T-cell (primary cell): ENCODE data around the gene MDM4. TPM values are rescaled to one million over a fixed set of nuclear protein-coding genes. Genes with fewer than 3 reads are reported as not detected.
"Not testable (repeated sequence)": the region's sequence is repeated elsewhere in the genome, so short reads cannot be mapped to it uniquely, and the experiment has no call there.

ENCODE experiments used
- ATAC-seq, 4 experiments: fragments of 200-7000 bp in 3 of 4; fragments of 150-1000 bp in 1 of 4; cut with Tn5 transposase; replicated peaks in 1 of 4; 1 replicate in 3 of 4; 2 replicates in 1 of 4; pipeline ENCODE4 v1.10.0; 2021; ENCODE audit warnings: moderate library complexity in 3 of 4, mild to moderate bottlenecking in 2 of 4, moderate number of reproducible peaks in 1 of 4
- CTCF ChIA-PET, 2 donors: fragments of 300-600 bp; sonication (Branson Sonifier 250); formaldehyde crosslinking; loops; one replicate each; lab custom pipeline; 2022; ENCODE audit warnings: antibody characterized with exemption in 2 of 2; lab: Charles Lee
- POLR2A ChIA-PET, 2 donors: fragments of 300-600 bp; sonication (Branson Sonifier 250); formaldehyde crosslinking; loops; one replicate each; lab custom pipeline; 2022; ENCODE audit warnings: antibody characterized with exemption in 2 of 2; lab: Charles Lee
- DNase-seq, 35 experiments: peaks; one replicate each; pipeline versions ENCODE4 v3.0.0 to v3.0.0-alpha.2; 2013 to 2023
- H3K27ac ChIP-seq: one replicate; pipeline ENCODE4 v1.5.1; 2013; ENCODE audit warnings: low read length
- H3K27me3 ChIP-seq, 2 experiments: replicated peaks in 1 of 2; 1 replicate in 1 of 2; 2 replicates in 1 of 2; pipeline versions ENCODE4 v1.6.1 to v1.7.0; 2013; ENCODE audit warnings: low read length in 1 of 2, mixed read lengths in 1 of 2; ENCODE audit not compliant: control insufficient read depth in 2 of 2, insufficient read depth in 2 of 2; ENCODE audit errors: extremely low read depth in 1 of 2
- H3K36me3 ChIP-seq, 2 donors: 1 replicate in 1 of 2; 2 replicates in 1 of 2; pipeline versions ENCODE4 v1.6.1 to v1.7.0; 2013; ENCODE audit warnings: low read length in 1 of 2; ENCODE audit not compliant: control insufficient read depth in 2 of 2, insufficient read depth in 1 of 2; ENCODE audit errors: extremely low read depth in 1 of 2
- H3K4me1 ChIP-seq, 2 experiments: 1 replicate in 1 of 2; 2 replicates in 1 of 2; pipeline versions ENCODE4 v1.6.1 to v1.7.0; 2013; ENCODE audit warnings: low read length in 2 of 2, mixed read lengths in 1 of 2; ENCODE audit not compliant: insufficient read depth in 2 of 2, control insufficient read depth in 1 of 2; ENCODE audit errors: extremely low read depth in 1 of 2
- H3K4me3 ChIP-seq, 2 donors: 1 replicate in 1 of 2; 2 replicates in 1 of 2; pipeline versions ENCODE4 v1.5.1 to v1.7.0; 2013; ENCODE audit warnings: mild to moderate bottlenecking in 2 of 2, low read length in 1 of 2, moderate library complexity in 1 of 2; ENCODE audit not compliant: control insufficient read depth in 1 of 2; ENCODE audit errors: extremely low read depth in 1 of 2
- H3K9me3 ChIP-seq: 2 replicates; pipeline ENCODE4 v1.7.0; 2013
- H3K27ac Mint-ChIP-seq, 2 donors: one replicate each; pipeline ENCODE4 v1.8.0; 2020 to 2021; ENCODE audit warnings: mild to moderate bottlenecking in 2 of 2, mixed read lengths in 2 of 2
- H3K27me3 Mint-ChIP-seq, 2 donors: one replicate each; pipeline ENCODE4 v1.8.0; 2021 to 2022; ENCODE audit warnings: mixed read lengths in 2 of 2
- H3K36me3 Mint-ChIP-seq: one replicate; pipeline ENCODE4 v1.8.0; 2021; ENCODE audit warnings: mixed read lengths
- H3K4me1 Mint-ChIP-seq, 3 donors: one replicate each; pipeline ENCODE4 v1.8.0; 2020 to 2022; ENCODE audit warnings: mixed read lengths in 3 of 3, mild to moderate bottlenecking in 1 of 3
- H3K4me3 Mint-ChIP-seq, 3 donors: one replicate each; pipeline ENCODE4 v1.8.0; 2020 to 2022; ENCODE audit warnings: mild to moderate bottlenecking in 3 of 3, mixed read lengths in 3 of 3, moderate library complexity in 3 of 3
- H3K9me3 Mint-ChIP-seq, 3 donors: one replicate each; pipeline ENCODE4 v1.8.0; 2020 to 2022; ENCODE audit warnings: mixed read lengths in 3 of 3
- WGBS: methylation state at CpG from one replicate; pipeline ENCODE4 v1.1.5; 2013; ENCODE audit warnings: missing lambda C conversion rate; ENCODE audit not compliant: insufficient coverage; 5-methylcytosine and 5-hydroxymethylcytosine counted together
- total RNA-seq, 35 experiments: library from RNA in 6 of 35; stranded (reverse) in 6 of 35; fragments of 120-200 nt in 1 of 35; gene quantifications; one replicate each; pipeline versions ENCODE4 v1.2.1 to v1.2.4 and lab custom pipeline; 2013 to 2026

Gene MDM4
- total RNA-seq, 5 donors from 2014 or later (not counting 1 experiment from before 2014, with no cell fraction given) = 168 to 288 (median 183) TPM

DNA sequence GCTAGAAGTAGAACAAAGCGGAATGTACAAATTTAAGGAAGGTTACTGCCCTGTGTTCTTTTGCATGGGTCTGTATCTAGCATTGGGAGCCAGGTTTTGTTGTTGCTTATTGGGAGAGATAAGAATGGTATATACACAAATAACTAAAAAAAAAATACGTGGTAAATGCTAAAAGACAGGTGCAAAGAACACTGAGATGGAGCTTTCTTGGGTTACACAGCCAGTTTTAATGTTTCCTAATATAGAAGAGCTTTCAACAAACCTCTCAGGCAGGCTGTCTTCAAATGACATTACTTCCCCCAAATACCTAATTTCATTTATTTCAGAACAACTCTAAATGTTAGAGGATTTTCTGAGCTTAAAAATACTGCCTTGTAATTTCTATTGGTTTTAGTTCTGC, 1.4 kb upstream of the MDM4 start:
- Mint-ChIP-seq H3K4me1 (peaks cover 58 to 67% (median 61%) of the 10 kb centered on the region in 3 donors), H3K4me3 (peak overlapping the region in 2 of 3 donors; percentile 17 to 31), H3K27me3 (no peaks in the 10 kb centered on the region), H3K27ac (peak overlapping the region; percentile 35 to 55), H3K36me3 (peaks cover 14% of the 10 kb centered on the region), H3K9me3 (no peaks in the 10 kb centered on the region)
- peaks cover 45 to 59% of the 10 kb centered on the region in 2 experiments for H3K4me1 ChIP-seq
- H3K27me3 ChIP-seq = no peaks in the 10 kb centered on the region
- no peak for ATAC-seq
- ChIA-PET POLR2A (interaction anchor here (0.6 to 0.8 kb wide), 3 partner anchors 8 to 17 kb away, joined by 3 to 5 read pairs (median 4); no protein-coding TSS in a partner anchor), CTCF (interaction anchor here (0.6 to 3.6 kb wide), 6 partner anchors 8 to 45 kb away, joined by 3 to 63 read pairs (median 5); no protein-coding TSS in a partner anchor)
- no CpG with 5 or more reads among the region's 2 CpGs for WGBS
- no peak for DNase-seq
- H3K27ac ChIP-seq = peak overlapping the region; percentile 92
- no peak overlapping the region for H3K4me3 ChIP-seq
- H3K36me3 ChIP-seq = peaks cover 0 to 16% of the 10 kb centered on the region in 2 donors
- H3K9me3 ChIP-seq = no peaks in the 10 kb centered on the region

DNA sequence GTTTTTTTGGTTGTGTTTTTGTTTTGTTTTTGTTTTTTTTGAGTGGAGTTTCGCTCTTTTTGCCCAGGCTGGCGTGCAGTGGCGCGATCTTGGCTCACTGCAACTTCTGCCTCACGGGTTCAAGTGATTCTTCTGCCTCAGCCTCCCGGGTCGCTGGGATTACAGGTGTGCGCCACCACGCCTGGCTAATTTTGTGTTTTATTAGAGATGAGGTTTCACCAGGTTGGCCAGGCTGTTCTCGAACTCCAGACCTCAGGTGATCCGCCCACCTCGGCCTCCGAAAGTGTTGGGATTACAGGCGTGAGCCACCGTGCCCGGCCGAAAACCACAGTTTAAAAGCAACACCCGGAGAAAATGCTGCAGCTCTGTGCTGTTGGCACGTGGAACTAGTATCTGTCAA, 1.2 kb downstream of the MDM4 start:
- DNase-seq = peak in 1 of 35 experiments; percentile 20
- not testable (repeated sequence) for H3K9me3 Mint-ChIP-seq, H3K4me3 Mint-ChIP-seq

DNA sequence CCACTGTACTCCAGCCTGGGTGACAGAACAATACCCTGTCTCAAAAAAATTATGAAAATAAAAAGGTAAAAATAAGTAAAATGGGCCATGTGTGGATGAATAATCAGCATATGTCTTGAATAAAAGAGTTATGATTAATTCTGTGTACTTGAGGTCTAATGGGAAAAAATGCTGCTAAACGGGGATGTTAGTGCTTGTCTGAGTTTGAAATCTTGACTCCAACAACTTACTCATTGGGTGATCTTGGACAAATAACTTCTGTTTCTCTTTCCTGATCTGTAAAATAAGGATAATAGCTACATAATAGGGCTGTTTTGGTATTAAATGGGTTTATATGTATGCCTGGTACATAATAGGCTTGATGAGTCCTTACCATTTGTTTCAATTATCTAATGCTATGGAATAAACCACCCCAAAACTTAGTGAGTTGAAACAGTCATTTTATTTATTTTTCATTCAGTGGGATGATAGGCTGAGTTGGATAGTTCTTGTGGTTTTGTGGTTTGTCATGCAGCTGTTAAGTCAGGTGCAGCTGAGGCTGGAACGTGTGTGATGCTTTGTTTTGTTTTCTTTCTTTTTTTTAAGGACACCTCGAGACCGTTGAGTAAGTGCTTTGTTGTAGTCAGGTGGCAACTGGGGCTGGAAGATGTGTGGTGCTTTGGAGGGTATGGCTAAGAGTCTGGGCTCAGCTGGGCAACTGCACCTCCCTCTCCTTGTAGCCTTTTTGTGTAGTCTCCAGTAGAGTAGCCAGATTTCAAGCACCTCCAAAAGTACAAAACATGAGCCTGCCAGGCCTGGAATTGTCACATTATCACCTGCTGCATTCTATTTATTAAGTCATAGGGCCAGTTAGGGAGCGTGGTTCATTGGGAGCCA, 4.9 kb downstream of the MDM4 start:
- no CpG with 5 or more reads among the region's 5 CpGs for WGBS
- Mint-ChIP-seq H3K27ac (peak overlapping the region; percentile 91 to 92), H3K36me3 (peaks cover 41% of the 10 kb centered on the region), H3K4me3 (peak overlapping the region in 2 of 3 donors; percentile 59 to 67), H3K4me1 (peaks cover 69 to 81% (median 71%) of the 10 kb centered on the region in 3 donors), H3K27me3 (no peaks in the 10 kb centered on the region), H3K9me3 (peaks cover 0 to 6% (median 0%) of the 10 kb centered on the region in 3 donors)
- CTCF ChIA-PET = interaction anchor here in 1 of 2 donors (1.2 to 1.7 kb wide), 2 partner anchors 14 to 18 kb away, joined by 7 to 8 read pairs; no protein-coding TSS in a partner anchor
- Histone ChIP-seq H3K9me3 (no peaks in the 10 kb centered on the region), H3K27ac (peak overlapping the region; percentile 49), H3K4me1 (peaks cover 52 to 73% of the 10 kb centered on the region in 2 experiments), H3K4me3 (peak overlapping the region in 1 of 2 donors; percentile 23), H3K36me3 (peaks cover 0 to 35% of the 10 kb centered on the region in 2 donors), H3K27me3 (no peaks in the 10 kb centered on the region)
- peak; percentile 70 to 75 (median 72) for ATAC-seq
- DNase-seq = peak; percentile 23 to 87 (median 60)
- POLR2A ChIA-PET = interaction anchor here (0.5 to 1.5 kb wide), 7 partner anchors 10 to 43 kb away, joined by 3 to 9 read pairs (median 4); no protein-coding TSS in a partner anchor

More for the DNA sequence above, 1.2 kb downstream of the MDM4 start:
- peak overlapping the region; percentile 83 to 97 for H3K4me3 ChIP-seq
- 16% methylated on average over 14 of the region's 19 CpGs for WGBS
- H3K27me3 ChIP-seq, H3K27ac Mint-ChIP-seq, H3K27me3 Mint-ChIP-seq, ATAC-seq, H3K9me3 ChIP-seq: not testable (repeated sequence)
- H3K36me3 Mint-ChIP-seq = peaks cover 22% of the 10 kb centered on the region
- H3K4me1 ChIP-seq = peaks cover 62 to 76% of the 10 kb centered on the region in 2 experiments
- CTCF ChIA-PET = interaction anchor here in 1 of 2 donors (0.9 to 3.6 kb wide), 3 partner anchors 8 to 107 kb away, joined by 3 to 63 read pairs (median 4); no protein-coding TSS in a partner anchor
- H3K27ac ChIP-seq = peak overlapping the region; percentile 93
- H3K36me3 ChIP-seq = peaks cover 0 to 16% of the 10 kb centered on the region in 2 donors
- peaks cover 67 to 81% (median 71%) of the 10 kb centered on the region in 3 donors for H3K4me1 Mint-ChIP-seq
- POLR2A ChIA-PET = interaction anchor here (0.6 to 2.5 kb wide), 4 partner anchors 11 to 725 kb away, joined by 3 to 43 read pairs (median 4); no protein-coding TSS in a partner anchor

DNA sequence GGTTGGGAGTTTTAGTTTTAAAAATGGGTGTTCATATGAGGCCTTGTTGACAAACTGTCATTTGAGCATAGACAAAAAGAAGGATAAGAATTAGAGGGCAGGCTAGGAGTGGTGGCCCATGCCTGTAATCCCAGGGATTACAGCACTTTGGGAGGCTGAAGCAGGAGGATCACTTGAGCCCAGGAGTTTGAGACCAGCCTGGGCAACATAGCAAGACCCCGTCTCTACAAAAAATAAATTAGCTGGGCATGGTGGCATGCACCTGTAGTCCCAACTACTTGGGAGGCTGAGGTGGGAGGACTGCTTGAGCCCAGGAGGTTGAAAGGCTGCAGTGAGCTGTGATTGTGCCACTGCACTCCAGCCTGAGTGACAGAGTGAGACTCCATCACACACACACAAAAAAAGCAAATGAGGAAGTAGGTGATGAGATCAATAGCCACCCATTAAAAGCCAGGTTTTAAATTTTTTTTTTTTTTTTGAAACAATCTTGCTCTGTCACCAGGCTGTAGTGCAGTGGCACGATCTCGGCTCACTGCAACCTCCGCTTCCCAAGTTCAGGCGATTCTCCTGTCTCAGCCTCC, 5.8 kb downstream of the MDM4 start:
- not testable (repeated sequence) for ATAC-seq, H3K27me3 ChIP-seq, H3K9me3 Mint-ChIP-seq, H3K9me3 ChIP-seq, DNase-seq, H3K27me3 Mint-ChIP-seq
- CTCF ChIA-PET = interaction anchor here (0.6 to 1.7 kb wide), 4 partner anchors 15 to 123 kb away, joined by 4 to 8 read pairs (median 6); no protein-coding TSS in a partner anchor
- H3K4me1 ChIP-seq = peaks cover 55 to 83% of the 10 kb centered on the region in 2 experiments
- POLR2A ChIA-PET = interaction anchor here in 1 of 2 donors (0.6 kb wide), 2 partner anchors 16 to 25 kb away, joined by 3 to 4 read pairs; no protein-coding TSS in a partner anchor
- Mint-ChIP-seq H3K4me1 (peaks cover 75 to 85% (median 75%) of the 10 kb centered on the region in 3 donors), H3K36me3 (peaks cover 46% of the 10 kb centered on the region), H3K4me3 (peak overlapping the region in 2 of 3 donors; percentile 32 to 49), H3K27ac (peak overlapping the region; percentile 85)
- H3K27ac ChIP-seq = peak overlapping the region; percentile 55
- peak overlapping the region in 1 of 2 donors; percentile 23 for H3K4me3 ChIP-seq
- 86% methylated on average over 1 of the region's 5 CpGs for WGBS
- peaks cover 0 to 43% of the 10 kb centered on the region in 2 donors for H3K36me3 ChIP-seq

DNA sequence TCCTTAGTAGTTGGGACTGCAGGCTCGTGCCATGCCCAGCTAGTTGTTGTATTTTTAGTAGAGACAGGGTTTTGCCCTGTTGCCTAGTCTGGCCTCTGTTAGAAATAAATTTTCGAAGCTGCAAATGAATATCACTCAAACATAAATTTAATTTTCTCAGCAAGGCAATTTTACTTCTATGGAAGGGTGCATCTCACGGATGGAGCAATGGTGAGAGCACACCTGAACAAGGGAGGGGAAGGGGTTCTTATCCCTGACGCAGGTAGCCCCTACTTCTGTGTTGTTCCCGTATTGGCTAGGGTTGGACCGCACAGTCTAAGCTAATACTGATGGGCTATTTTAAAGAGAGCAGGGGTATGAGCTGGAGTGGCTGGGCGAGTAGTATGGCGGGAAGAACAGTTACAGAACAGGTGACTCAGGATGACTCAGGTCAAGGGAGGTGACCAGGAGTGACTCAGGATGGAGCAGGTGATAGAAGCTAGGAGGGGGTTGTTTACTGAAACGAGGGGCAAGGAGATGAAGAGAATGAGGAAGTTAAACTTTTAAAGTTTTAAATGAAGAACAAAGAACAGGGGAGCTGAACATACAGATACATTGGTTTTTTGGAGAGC, 7.5 kb downstream of the MDM4 start:
- 90% methylated on average over 6 of the region's 9 CpGs for WGBS
- no peaks in the 10 kb centered on the region for H3K9me3 ChIP-seq
- Mint-ChIP-seq H3K36me3 (peaks cover 49% of the 10 kb centered on the region), H3K27ac (peak overlapping the region; percentile 79 to 90), H3K4me1 (peaks cover 68 to 70% (median 69%) of the 10 kb centered on the region in 3 donors), H3K4me3 (peak overlapping the region in 1 of 3 donors; percentile 58), H3K9me3 (peaks cover 0 to 6% (median 0%) of the 10 kb centered on the region in 3 donors), H3K27me3 (no peaks in the 10 kb centered on the region)
- H3K4me3 ChIP-seq = no peak overlapping the region
- ChIA-PET POLR2A (interaction anchor here in 1 of 2 donors (0.8 kb wide), 1 partner anchor 13 kb away, joined by 4 read pairs; no protein-coding TSS in a partner anchor), CTCF (interaction anchor here in 1 of 2 donors (0.7 to 2.3 kb wide), 3 partner anchors 10 to 34 kb away, joined by 3 to 7 read pairs (median 3); no protein-coding TSS in a partner anchor)
- H3K27ac ChIP-seq = no peak overlapping the region
- ATAC-seq (no peak), DNase-seq (no peak)
- peaks cover 41 to 72% of the 10 kb centered on the region in 2 experiments for H3K4me1 ChIP-seq
- peaks cover 5 to 48% of the 10 kb centered on the region in 2 donors for H3K36me3 ChIP-seq
- H3K27me3 ChIP-seq = no peaks in the 10 kb centered on the region
